ENCODE data around the gene FLOT1. TPM values are rescaled to one million over a fixed set of nuclear protein-coding genes. Genes with fewer than 3 reads are reported as not detected.

The FLOT1 gene
- polyA plus RNA-seq, 1 donor, result 105 TPM

DNA sequence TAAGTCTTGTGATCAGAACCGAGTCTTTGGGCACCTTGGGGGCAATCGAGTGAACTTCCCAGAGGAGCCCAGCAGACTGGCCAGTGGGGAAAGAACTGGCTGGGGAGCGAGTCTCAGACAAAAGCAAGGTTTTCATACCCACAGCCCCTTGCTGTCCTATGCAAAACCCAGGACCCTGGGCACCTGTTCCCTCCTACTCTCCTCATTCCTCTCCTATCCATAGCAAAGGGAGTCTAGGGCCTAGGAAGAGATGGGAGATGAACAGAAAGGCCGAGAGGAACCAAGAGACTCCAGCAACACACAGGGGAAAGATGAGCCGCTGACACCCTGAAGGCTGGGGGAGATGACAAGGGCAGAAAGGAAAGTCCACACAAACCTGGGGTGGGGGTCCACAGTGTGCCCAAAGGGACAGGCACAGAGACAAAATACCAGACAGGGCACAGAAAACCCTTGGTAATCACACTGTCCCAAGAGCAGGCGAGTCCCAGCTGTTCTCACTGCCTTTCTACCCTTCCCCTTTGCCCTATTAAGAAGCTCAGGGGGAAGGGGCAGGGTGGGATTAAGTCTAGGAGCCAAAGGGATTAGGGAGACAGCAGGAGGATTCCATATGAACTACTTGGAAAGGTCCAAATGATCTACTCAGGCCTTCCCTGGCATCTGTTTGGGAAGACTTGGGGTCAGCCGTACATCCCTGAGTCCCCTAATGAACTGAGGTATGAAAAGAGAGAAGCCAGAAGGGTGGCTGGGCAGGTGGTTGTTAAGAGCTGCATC is 62.5 kb downstream of the FLOT1 start:
- DNase-seq (ENCODE audit: low read depth), result no peak

GRCh38 chr6:30678964-30679726 is 63.3 kb downstream of the FLOT1 start:
- DNase-seq (ENCODE audit: low read depth), result no peak

Other genes starting within 250 kb of the FLOT1 start
- 52.6 TPM for gene GNL1, start 186.2 kb downstream of the FLOT1 start, polyA plus RNA-seq (ENCODE audit: insufficient read length)
- 17.6 TPM for gene PRR3, start 185.4 kb downstream of the FLOT1 start, polyA plus RNA-seq (ENCODE audit: insufficient read length)
- 46.5 TPM for gene ABCF1, start 171.2 kb downstream of the FLOT1 start, polyA plus RNA-seq (ENCODE audit: insufficient read length)
- gene PPP1R10, start 125.4 kb downstream of the FLOT1 start, polyA plus RNA-seq (ENCODE audit: insufficient read length), result 32.4 TPM
- gene MRPS18B, start 124.8 kb downstream of the FLOT1 start, polyA plus RNA-seq (ENCODE audit: insufficient read length), result 56.3 TPM
- gene ATAT1, start 115.8 kb downstream of the FLOT1 start, polyA plus RNA-seq (ENCODE audit: insufficient read length), result 21.1 TPM
- gene C6orf136, start 95.6 kb downstream of the FLOT1 start, polyA plus RNA-seq (ENCODE audit: insufficient read length), result 16.1 TPM
- 20.9 TPM for gene DHX16, start 69.7 kb downstream of the FLOT1 start, polyA plus RNA-seq (ENCODE audit: insufficient read length)
- gene PPP1R18, start 56.0 kb downstream of the FLOT1 start, polyA plus RNA-seq (ENCODE audit: insufficient read length), result 37.8 TPM
- gene NRM, start 51.7 kb downstream of the FLOT1 start, polyA plus RNA-seq (ENCODE audit: insufficient read length), result 30.9 TPM
- gene MDC1, start 25.4 kb downstream of the FLOT1 start, polyA plus RNA-seq (ENCODE audit: insufficient read length), result 20.2 TPM
- 663 TPM for gene TUBB, start 22.3 kb downstream of the FLOT1 start, polyA plus RNA-seq (ENCODE audit: insufficient read length)
- 17.3 TPM for gene IER3, start 1.9 kb upstream of the FLOT1 start, polyA plus RNA-seq (ENCODE audit: insufficient read length)
- 65.4 TPM for gene DDR1, start 141.8 kb upstream of the FLOT1 start, polyA plus RNA-seq (ENCODE audit: insufficient read length)
- 23.7 TPM for gene GTF2H4, start 165.5 kb upstream of the FLOT1 start, polyA plus RNA-seq (ENCODE audit: insufficient read length)
- 30.7 TPM for gene VARS2, start 171.6 kb upstream of the FLOT1 start, polyA plus RNA-seq (ENCODE audit: insufficient read length)
- gene SFTA2, start 189.5 kb upstream of the FLOT1 start, polyA plus RNA-seq (ENCODE audit: insufficient read length), result not detected
- gene MUCL3, start 198.3 kb upstream of the FLOT1 start, polyA plus RNA-seq (ENCODE audit: insufficient read length), result not detected
- gene MUC21, start 241.0 kb upstream of the FLOT1 start, polyA plus RNA-seq (ENCODE audit: insufficient read length), result not detected

Data from forelimb muscle (tissue), 1 donor.